Breast epithelium (tissue), 4 donors: ENCODE results near the gene SCARB1. TPM values are rescaled to one million over a fixed set of nuclear protein-coding genes. Genes with fewer than 3 reads are reported as not detected.
A peak's percentile ranks its signal among the peaks of the same experiment; 100 is the strongest.

Source experiments
- DNase-seq, 2 donors: peaks; one replicate each; pipeline ENCODE4 v3.0.0-alpha.2; 2019; ENCODE audit warnings: low spot score in 2 of 2
- H3K27ac ChIP-seq, 2 donors: fragments of 200-600 bp; sonication (generic) in 1 of 2; one replicate each; pipeline ENCODE4 v1.5.1; 2016 to 2019; ENCODE audit warnings: mild to moderate bottlenecking in 1 of 2
- H3K27me3 ChIP-seq, 2 donors: fragments of 200-600 bp; sonication (generic) in 1 of 2; one replicate each; pipeline versions ENCODE4 v1.5.1 to v1.6.0; 2017 to 2019; ENCODE audit warnings: control low read depth in 1 of 2, mild to moderate bottlenecking in 1 of 2
- H3K36me3 ChIP-seq: fragments of 200-600 bp; one replicate; pipeline ENCODE4 v1.5.1; 2019
- H3K4me1 ChIP-seq, 2 donors: fragments of 200-600 bp; sonication (generic); one replicate each; pipeline ENCODE4 v1.5.1; 2016 to 2019; ENCODE audit warnings: control low read depth in 1 of 2
- H3K4me3 ChIP-seq, 3 donors: fragments of 200-600 bp; sonication (generic); 1 replicate in 2 of 3; 2 replicates in 1 of 3; pipeline ENCODE4 v1.5.1; 2016 to 2019; ENCODE audit warnings: mild to moderate bottlenecking in 3 of 3, moderate library complexity in 2 of 3
- H3K9me3 ChIP-seq, 2 donors: fragments of 200-600 bp; sonication (generic) in 1 of 2; one replicate each; pipeline ENCODE4 v1.5.1; 2016 to 2019; ENCODE audit warnings: control low read depth in 1 of 2
- POLR2A ChIP-seq: fragments of 450-650 bp; IDR thresholded peaks from one replicate; pipeline ENCODE4 v1.6.1; 2016; ENCODE audit warnings: antibody characterized with exemption, mild to moderate bottlenecking, moderate library complexity
- POLR2AphosphoS5 ChIP-seq, 3 donors: sonication (generic); formaldehyde crosslinking; IDR thresholded peaks; one replicate each; pipeline ENCODE4 v1.6.1; 2017; ENCODE audit warnings: antibody characterized with exemption in 3 of 3
- intact Hi-C: fragments of 100-400 bp; cut with DNase I; formaldehyde crosslinking; loops from one replicate; pipeline ENCODE4 v1.15.1; 2023; ENCODE audit warnings: low total_unique reads
- total RNA-seq, 3 donors: library from RNA; depleted of rRNA; stranded (reverse); fragments of >200 nt; gene quantifications; one replicate each; pipeline ENCODE4 v1.1.0, GENCODE V29; 2016
- TF ChIP-seq, protein P1 (sequence below), 3 donors: fragments of 450-650 bp; IDR thresholded peaks; one replicate each; pipeline ENCODE4 v1.5.1; 2016 to 2017; ENCODE audit warnings: antibody characterized with exemption in 3 of 3, mild to moderate bottlenecking in 3 of 3, moderate library complexity in 3 of 3

SCARB1 gene
- total RNA-seq, 3 donors from 2014 or later, result 18.4 to 61.3 (median 20.2) TPM

DNA sequence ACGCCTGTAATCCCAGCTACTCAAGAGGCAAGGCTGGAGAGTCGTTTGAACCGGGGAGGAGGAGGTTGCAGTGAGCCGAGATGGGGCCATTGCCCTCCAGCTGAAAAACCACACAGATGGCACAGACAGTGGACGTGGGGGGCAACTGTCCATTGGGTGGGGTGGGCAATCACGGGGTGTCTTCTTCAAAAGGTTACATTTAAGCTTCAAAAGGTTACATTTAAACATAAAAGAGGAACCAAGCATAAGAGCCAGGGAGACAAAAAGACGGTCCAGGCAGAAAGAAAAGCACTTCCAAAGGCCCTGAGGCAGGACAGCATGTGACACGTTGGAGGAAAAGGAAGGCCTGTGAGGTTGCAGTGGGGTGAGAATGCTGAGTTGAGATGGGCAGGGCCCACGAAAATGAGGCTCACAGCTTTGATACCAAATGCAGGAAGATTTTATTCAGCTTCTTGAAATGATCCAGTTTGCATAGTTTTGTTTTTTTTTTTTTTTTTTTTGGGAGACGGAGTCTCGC, 10.7 kb downstream of the SCARB1 start:
- no peak for DNase-seq
- no peaks in the 10 kb centered on the region for H3K36me3 ChIP-seq
- H3K9me3 ChIP-seq, result no peaks in the 10 kb centered on the region
- intact Hi-C loops, result no loop called here
- H3K4me1 ChIP-seq, result peaks cover 0 to 7% of the 10 kb centered on the region in 2 donors
- H3K27me3 ChIP-seq, result no peaks in the 10 kb centered on the region
- TF ChIP-seq POLR2AphosphoS5 (IDR thresholded peaks at IDR 0.05) (no peak), POLR2A (no peak)
- TF ChIP-seq, protein P1, sequence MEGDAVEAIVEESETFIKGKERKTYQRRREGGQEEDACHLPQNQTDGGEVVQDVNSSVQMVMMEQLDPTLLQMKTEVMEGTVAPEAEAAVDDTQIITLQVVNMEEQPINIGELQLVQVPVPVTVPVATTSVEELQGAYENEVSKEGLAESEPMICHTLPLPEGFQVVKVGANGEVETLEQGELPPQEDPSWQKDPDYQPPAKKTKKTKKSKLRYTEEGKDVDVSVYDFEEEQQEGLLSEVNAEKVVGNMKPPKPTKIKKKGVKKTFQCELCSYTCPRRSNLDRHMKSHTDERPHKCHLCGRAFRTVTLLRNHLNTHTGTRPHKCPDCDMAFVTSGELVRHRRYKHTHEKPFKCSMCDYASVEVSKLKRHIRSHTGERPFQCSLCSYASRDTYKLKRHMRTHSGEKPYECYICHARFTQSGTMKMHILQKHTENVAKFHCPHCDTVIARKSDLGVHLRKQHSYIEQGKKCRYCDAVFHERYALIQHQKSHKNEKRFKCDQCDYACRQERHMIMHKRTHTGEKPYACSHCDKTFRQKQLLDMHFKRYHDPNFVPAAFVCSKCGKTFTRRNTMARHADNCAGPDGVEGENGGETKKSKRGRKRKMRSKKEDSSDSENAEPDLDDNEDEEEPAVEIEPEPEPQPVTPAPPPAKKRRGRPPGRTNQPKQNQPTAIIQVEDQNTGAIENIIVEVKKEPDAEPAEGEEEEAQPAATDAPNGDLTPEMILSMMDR (IDR thresholded peaks at IDR 0.05), result no peak
- peak overlapping the region; percentile 4 to 62 for H3K27ac ChIP-seq
- H3K4me3 ChIP-seq, result no peak overlapping the region

- no peak for DNase-seq
These were observed 11.3 kb downstream of the SCARB1 start for GRCh38 chr12:124852329-124852831.

GRCh38 chr12:124851342-124851741, 12.3 kb downstream of the SCARB1 start:
- no peak overlapping the region for H3K4me3 ChIP-seq
- H3K9me3 ChIP-seq, result no peaks in the 10 kb centered on the region
- H3K4me1 ChIP-seq, result peaks cover 0 to 11% of the 10 kb centered on the region in 2 donors
- H3K36me3 ChIP-seq, result no peaks in the 10 kb centered on the region
- H3K27me3 ChIP-seq, result no peaks in the 10 kb centered on the region
- intact Hi-C loops, result no loop called here
- no peak for DNase-seq
- no peak overlapping the region for H3K27ac ChIP-seq
- TF ChIP-seq POLR2A (no peak), POLR2AphosphoS5 (IDR thresholded peaks at IDR 0.05) (no peak)
- TF ChIP-seq, protein P1 (IDR thresholded peaks at IDR 0.05), result no peak

More at GRCh38 chr12:124852329-124852831, 11.3 kb downstream of the SCARB1 start:
- Histone ChIP-seq H3K36me3 (no peaks in the 10 kb centered on the region), H3K27ac (peak overlapping the region; percentile 4 to 62), H3K9me3 (no peaks in the 10 kb centered on the region), H3K4me1 (peaks cover 0 to 7% of the 10 kb centered on the region in 2 donors), H3K4me3 (no peak overlapping the region), H3K27me3 (no peaks in the 10 kb centered on the region)
- intact Hi-C loops, result no loop called here
- no peak for TF ChIP-seq POLR2AphosphoS5 (IDR thresholded peaks at IDR 0.05)
- TF ChIP-seq POLR2A, result no peak
- TF ChIP-seq, protein P1 (IDR thresholded peaks at IDR 0.05), result no peak

GRCh38 chr12:124849382-124849781, 14.3 kb downstream of the SCARB1 start:
- peaks cover 0 to 11% of the 10 kb centered on the region in 2 donors for H3K4me1 ChIP-seq

More at GRCh38 chr12:124849382-124849781, 14.3 kb downstream of the SCARB1 start:
- no peaks in the 10 kb centered on the region for H3K9me3 ChIP-seq
- TF ChIP-seq POLR2AphosphoS5 (IDR thresholded peaks at IDR 0.05) (no peak), POLR2A (no peak)
- TF ChIP-seq, protein P1 (IDR thresholded peaks at IDR 0.05), result no peak
- no peak overlapping the region for H3K4me3 ChIP-seq
- H3K27ac ChIP-seq, result peak overlapping the region in 1 of 2 donors; percentile 52
- H3K27me3 ChIP-seq, result no peaks in the 10 kb centered on the region
- DNase-seq, result no peak
- intact Hi-C loops, result no loop called here
- no peaks in the 10 kb centered on the region for H3K36me3 ChIP-seq
